Gastroesophageal sphincter (tissue), 4 donors: ENCODE results near the gene BARHL1. TPM values are rescaled to one million over a fixed set of nuclear protein-coding genes. Genes with fewer than 3 reads are reported as not detected.

ENCODE experiments used
- ATAC-seq: fragments of 150-250 bp; one replicate; pipeline ENCODE4 v1.9.1; 2016; ENCODE audit warnings: mild to moderate bottlenecking, moderate library complexity
- H3K27ac ChIP-seq, 4 donors: fragments of 200-600 bp; sonication (generic) in 3 of 4; 1 replicate in 3 of 4; 2 replicates in 1 of 4; pipeline ENCODE4 v1.5.1; 2016 to 2019
- H3K27me3 ChIP-seq: fragments of 200-600 bp; sonication (generic); one replicate; pipeline ENCODE4 v1.5.1; 2019
- H3K36me3 ChIP-seq, 2 donors: fragments of 200-600 bp; sonication (generic); one replicate each; pipeline ENCODE4 v1.5.1; 2019; ENCODE audit warnings: control low read depth in 1 of 2
- H3K4me1 ChIP-seq, 3 donors: fragments of 200-600 bp; sonication (generic); 1 replicate in 2 of 3; 2 replicates in 1 of 3; pipeline ENCODE4 v1.5.1; 2016 to 2019; ENCODE audit warnings: control low read depth in 2 of 3
- H3K4me3 ChIP-seq, 2 donors: fragments of 200-600 bp; sonication (generic); one replicate each; pipeline ENCODE4 v1.5.1; 2019; ENCODE audit warnings: mild to moderate bottlenecking in 1 of 2, moderate library complexity in 1 of 2
- H3K9me3 ChIP-seq, 3 donors: fragments of 200-600 bp; sonication (generic); one replicate each; pipeline ENCODE4 v1.5.1; 2017 to 2019; ENCODE audit warnings: control low read depth in 2 of 3
- EP300 ChIP-seq: sonication (generic); formaldehyde crosslinking; IDR thresholded peaks from one replicate; pipeline ENCODE4 v1.6.1; 2017; ENCODE audit warnings: antibody characterized with exemption, mild to moderate bottlenecking
- POLR2A ChIP-seq, 2 donors: fragments of 450-650 bp; IDR thresholded peaks; one replicate each; pipeline ENCODE4 v1.6.1; 2017; ENCODE audit warnings: antibody characterized with exemption in 2 of 2, mild to moderate bottlenecking in 2 of 2, moderate library complexity in 1 of 2
- POLR2AphosphoS5 ChIP-seq: sonication (generic); formaldehyde crosslinking; IDR thresholded peaks from one replicate; pipeline ENCODE4 v1.6.1; 2017; ENCODE audit warnings: antibody characterized with exemption
- WGBS, 2 donors: methylation state at CpG; one replicate each; pipeline ENCODE4 v1.1.5; 2018; ENCODE audit warnings: low coverage in 1 of 2; 5-methylcytosine and 5-hydroxymethylcytosine counted together
- total RNA-seq, 4 donors: library from RNA; depleted of rRNA; stranded (reverse); fragments of >200 nt; gene quantifications; one replicate each; pipeline ENCODE4 v1.1.0, GENCODE V29; 2016
- TF ChIP-seq, protein P1 (sequence below), 4 experiments: fragments of 200-600 bp in 2 of 4; fragments of 450-650 bp in 2 of 4; sonication (generic) in 1 of 4; IDR thresholded peaks; one replicate each; pipeline ENCODE4 v1.5.1; 2017 to 2019; ENCODE audit warnings: antibody characterized with exemption in 4 of 4, mild to moderate bottlenecking in 2 of 4, moderate library complexity in 2 of 4

Gene BARHL1
- not detected for total RNA-seq

DNA sequence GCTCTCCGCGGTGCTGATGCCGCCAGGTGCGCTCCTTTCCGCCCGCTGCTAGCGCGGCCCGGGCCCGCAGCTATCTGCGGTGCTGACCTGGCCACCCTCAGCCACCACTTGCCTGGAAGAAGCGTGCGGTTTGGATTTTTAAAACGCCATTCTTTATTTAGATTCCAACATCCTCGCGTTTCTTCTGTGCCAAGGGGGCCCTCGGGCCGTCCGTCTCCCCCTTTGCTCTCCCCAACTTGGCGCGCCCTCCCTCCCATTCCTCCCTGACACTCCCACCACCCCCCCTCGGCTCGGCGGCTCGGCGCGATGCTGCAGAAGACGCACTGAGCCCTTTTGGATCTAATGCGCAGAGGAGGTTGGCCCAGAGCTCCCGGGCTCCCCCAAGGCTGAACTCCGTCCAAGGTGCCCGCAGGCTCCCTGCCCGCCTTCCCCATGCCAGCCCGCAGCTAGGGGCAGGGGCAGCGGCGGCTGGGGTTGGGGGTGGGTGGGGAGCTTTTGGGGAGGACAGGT lies at the start of gene BARHL1:
Gene BARHL1, plus strand, starts transcription at position 331 of the 510 bp plus-strand sequence. CDS start 192 bp downstream, outside the sequence.
- Histone ChIP-seq H3K9me3 (no peaks in the 10 kb centered on the region), H3K4me1 (peaks cover 0 to 33% (median 5%) of the 10 kb centered on the region in 3 donors), H3K27ac (no peak within 1 kb of the TSS), H3K36me3 (no peaks in the 10 kb centered on the region), H3K4me3 (peak within 1 kb of the TSS in 1 of 2 donors; percentile 43), H3K27me3 (peaks cover 100% of the 10 kb centered on the region)
- WGBS, 2 donors: 0% methylated on average over 8 to 14 of the region's 36 CpGs
- no peak for ATAC-seq
- TF ChIP-seq, protein P1, sequence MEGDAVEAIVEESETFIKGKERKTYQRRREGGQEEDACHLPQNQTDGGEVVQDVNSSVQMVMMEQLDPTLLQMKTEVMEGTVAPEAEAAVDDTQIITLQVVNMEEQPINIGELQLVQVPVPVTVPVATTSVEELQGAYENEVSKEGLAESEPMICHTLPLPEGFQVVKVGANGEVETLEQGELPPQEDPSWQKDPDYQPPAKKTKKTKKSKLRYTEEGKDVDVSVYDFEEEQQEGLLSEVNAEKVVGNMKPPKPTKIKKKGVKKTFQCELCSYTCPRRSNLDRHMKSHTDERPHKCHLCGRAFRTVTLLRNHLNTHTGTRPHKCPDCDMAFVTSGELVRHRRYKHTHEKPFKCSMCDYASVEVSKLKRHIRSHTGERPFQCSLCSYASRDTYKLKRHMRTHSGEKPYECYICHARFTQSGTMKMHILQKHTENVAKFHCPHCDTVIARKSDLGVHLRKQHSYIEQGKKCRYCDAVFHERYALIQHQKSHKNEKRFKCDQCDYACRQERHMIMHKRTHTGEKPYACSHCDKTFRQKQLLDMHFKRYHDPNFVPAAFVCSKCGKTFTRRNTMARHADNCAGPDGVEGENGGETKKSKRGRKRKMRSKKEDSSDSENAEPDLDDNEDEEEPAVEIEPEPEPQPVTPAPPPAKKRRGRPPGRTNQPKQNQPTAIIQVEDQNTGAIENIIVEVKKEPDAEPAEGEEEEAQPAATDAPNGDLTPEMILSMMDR (IDR thresholded peaks at IDR 0.05): no peak
- TF ChIP-seq POLR2A (IDR thresholded peaks at IDR 0.05): no peak
- TF ChIP-seq POLR2AphosphoS5: no peak

- Histone ChIP-seq H3K27ac (no peak overlapping the region), H3K4me3 (no peak overlapping the region), H3K4me1 (peaks cover 0 to 5% (median 0%) of the 10 kb centered on the region in 3 donors), H3K27me3 (peaks cover 74% of the 10 kb centered on the region), H3K36me3 (no peaks in the 10 kb centered on the region), H3K9me3 (peaks cover 0 to 24% (median 0%) of the 10 kb centered on the region in 3 donors)
- WGBS, 2 donors: 80 to 100% methylated on average over 2 of the region's 2 CpGs
- ATAC-seq: no peak
- TF ChIP-seq, protein P1 (IDR thresholded peaks at IDR 0.05): no peak
- TF ChIP-seq EP300 (no peak), POLR2AphosphoS5 (no peak), POLR2A (IDR thresholded peaks at IDR 0.05) (no peak)
Measured at GRCh38 chr9:132534832-132535231, 47.6 kb upstream of the BARHL1 start.

GRCh38 chr9:132536124-132536523 lies 46.3 kb upstream of the BARHL1 start:
- Histone ChIP-seq H3K27ac (no peak overlapping the region), H3K9me3 (peaks cover 0 to 24% (median 0%) of the 10 kb centered on the region in 3 donors), H3K27me3 (peaks cover 61% of the 10 kb centered on the region), H3K4me1 (peaks cover 0 to 8% (median 0%) of the 10 kb centered on the region in 3 donors), H3K36me3 (no peaks in the 10 kb centered on the region), H3K4me3 (no peak overlapping the region)
- TF ChIP-seq EP300 (no peak), POLR2AphosphoS5 (no peak), POLR2A (IDR thresholded peaks at IDR 0.05) (no peak)
- no CpG with 5 or more reads among the region's 1 CpG for WGBS, 2 donors
- ATAC-seq: no peak

DNA sequence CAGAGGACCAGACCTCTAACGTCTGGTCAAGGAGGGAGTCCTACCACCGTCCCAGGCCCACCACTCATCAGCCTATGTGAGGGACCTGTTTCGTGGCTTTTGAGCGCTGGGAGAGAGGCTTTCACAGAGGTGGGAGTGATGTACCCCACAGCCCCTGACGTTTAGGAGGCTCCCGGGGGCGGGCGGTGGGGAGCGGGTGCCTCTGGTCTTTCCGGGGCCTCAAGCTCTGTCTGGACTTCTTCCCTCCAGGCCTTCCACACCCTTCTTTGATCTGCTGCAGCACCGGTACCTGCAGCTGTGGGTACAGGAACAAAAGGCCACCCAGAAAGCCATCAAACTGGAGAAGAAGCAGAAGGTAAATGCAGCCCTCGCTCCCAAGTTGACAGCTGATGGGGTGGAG lies 45.1 kb upstream of the BARHL1 start:
- 100% methylated on average over 2 of the region's 12 CpGs; no CpG with 5 or more reads in 1 of the 2 donors for WGBS, 2 donors

DNA sequence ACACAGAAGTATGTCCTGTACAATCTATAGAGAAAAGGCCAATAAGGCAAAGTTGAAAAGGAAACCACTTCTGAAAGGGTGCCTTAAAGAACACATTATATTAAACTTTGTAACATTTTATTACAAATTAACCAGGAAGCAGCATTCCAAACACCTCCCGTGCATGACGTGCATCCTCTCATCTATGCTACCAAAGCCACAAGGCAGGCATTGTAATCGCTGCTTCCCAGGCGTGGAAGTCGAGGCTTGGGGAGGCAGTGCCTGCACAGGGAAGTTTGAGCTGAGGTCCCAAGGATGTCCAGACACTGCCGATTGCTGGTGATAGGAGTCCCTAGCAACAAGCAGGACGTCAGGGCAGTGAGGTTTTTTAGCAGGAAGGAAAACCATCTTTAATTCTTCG lies 44.3 kb upstream of the BARHL1 start:
- no peak overlapping the region for H3K4me3 ChIP-seq
- ATAC-seq: no peak
- H3K27me3 ChIP-seq: peaks cover 53% of the 10 kb centered on the region
- H3K9me3 ChIP-seq: peaks cover 0 to 21% (median 0%) of the 10 kb centered on the region in 3 donors
- 47 to 87% methylated on average over 3 to 5 of the region's 8 CpGs for WGBS, 2 donors
- H3K36me3 ChIP-seq: no peaks in the 10 kb centered on the region
- H3K27ac ChIP-seq: no peak overlapping the region
- peaks cover 0 to 8% (median 0%) of the 10 kb centered on the region in 3 donors for H3K4me1 ChIP-seq
- TF ChIP-seq EP300: no peak
- no peak for TF ChIP-seq POLR2A (IDR thresholded peaks at IDR 0.05)
- TF ChIP-seq POLR2AphosphoS5: no peak
- TF ChIP-seq, protein P1 (IDR thresholded peaks at IDR 0.05): no peak

More for the DNA sequence above, 45.1 kb upstream of the BARHL1 start:
- H3K27me3 ChIP-seq: peaks cover 53% of the 10 kb centered on the region
- H3K4me3 ChIP-seq: no peak overlapping the region
- H3K9me3 ChIP-seq: peaks cover 0 to 24% (median 0%) of the 10 kb centered on the region in 3 donors
- TF ChIP-seq POLR2A (IDR thresholded peaks at IDR 0.05): no peak
- no peak for TF ChIP-seq POLR2AphosphoS5
- TF ChIP-seq EP300: no peak
- TF ChIP-seq, protein P1 (IDR thresholded peaks at IDR 0.05): no peak
- no peaks in the 10 kb centered on the region for H3K36me3 ChIP-seq
- no peak for ATAC-seq
- no peak overlapping the region for H3K27ac ChIP-seq
- H3K4me1 ChIP-seq: peaks cover 0 to 8% (median 0%) of the 10 kb centered on the region in 3 donors
